SK-N-SH treated with all-trans-retinoic acid at 6 μM for 48 hours (cell line): ENCODE results near the gene NKD1.

ENCODE experiments used
- CSDC2 ChIP-seq: fragments of 250-450 bp; sonication (Bioruptor Pico); IDR thresholded peaks from 2 replicates; pipeline ENCODE4 v1.5.0; 2020; ENCODE audit warnings: mild to moderate bottlenecking, moderate library complexity
- PATZ1 ChIP-seq: fragments of 250-450 bp; sonication (Bioruptor Pico); IDR thresholded peaks from 2 replicates; pipeline ENCODE4 v1.8.0; 2020; ENCODE audit warnings: mild to moderate bottlenecking, moderate library complexity, borderline replicate concordance
- RARB ChIP-seq: fragments of 250-450 bp; sonication (Bioruptor Pico); IDR thresholded peaks from 2 replicates; pipeline ENCODE4 v1.8.0; 2021; ENCODE audit warnings: mild to moderate bottlenecking, moderate library complexity
- TCF4 ChIP-seq: fragments of 250-450 bp; sonication (Bioruptor Pico); IDR thresholded peaks from 2 replicates; pipeline ENCODE4 v1.8.0; 2021; ENCODE audit warnings: mild to moderate bottlenecking, moderate library complexity, borderline replicate concordance
- TSHZ2 ChIP-seq: fragments of 250-450 bp; sonication (Bioruptor Pico); IDR thresholded peaks from 2 replicates; pipeline ENCODE4 v1.5.0; 2020; ENCODE audit warnings: mild to moderate bottlenecking, moderate library complexity
- ZFP30 ChIP-seq: fragments of 450-650 bp; formaldehyde crosslinking; IDR thresholded peaks from 2 replicates; pipeline ENCODE4 v1.5.0; 2022; ENCODE audit warnings: mild to moderate bottlenecking, moderate library complexity
- ZNF565 ChIP-seq: fragments of 450-650 bp; formaldehyde crosslinking; conservative IDR thresholded peaks from 2 replicates; pipeline ENCODE4 v1.5.0; 2020; ENCODE audit warnings: low read depth, mild to moderate bottlenecking, moderate library complexity

- TF ChIP-seq TCF4 (CRISPR knock-in tag) (no peak), PATZ1 (CRISPR knock-in tag) (no peak), CSDC2 (no peak), TSHZ2 (CRISPR knock-in tag) (no peak), ZNF565 (CRISPR knock-in tag) (no peak), ZFP30 (CRISPR knock-in tag) (no peak), RARB (no peak)
Observed at GRCh38 chr16:50624449-50624970, 76.3 kb downstream of the NKD1 start.
